Astrocyte (in vitro differentiated cells and primary cell): Measurements from ENCODE around the gene PLB1.

ENCODE experiments used
- CTCF ChIP-seq: IDR thresholded peaks from 2 replicates; pipeline ENCODE4 v1.5.1; 2011; ENCODE audit warnings: low read depth, mild to moderate bottlenecking, inconsistent platforms, low read length, moderate library complexity; ENCODE audit not compliant: insufficient read depth
- EZH2 ChIP-seq: IDR thresholded peaks from 2 replicates; pipeline ENCODE4 v1.6.1; 2012; ENCODE audit warnings: mild to moderate bottlenecking, low read length, inconsistent platforms; ENCODE audit not compliant: insufficient read depth

- TF ChIP-seq CTCF (no peak), EZH2 (no peak)
These were observed 111.2 kb downstream of the PLB1 start for GRCh38 chr2:28606986-28607441.
